ENCODE measurements around the gene C11orf21. TPM values are rescaled to one million over a fixed set of nuclear protein-coding genes. Genes with fewer than 3 reads are reported as not detected.
A peak's percentile ranks its signal among the peaks of the same experiment; 100 is the strongest.

C11orf21 gene
- total RNA-seq, 2 donors from 2014 or later: 0.11 to 0.52 TPM

- Histone ChIP-seq H3K27me3 (peaks cover 29% of the 10 kb centered on the region), H3K9me3 (no peaks in the 10 kb centered on the region), H3K9ac (ENCODE audit: low read depth in 2 of 2, low read length in 2 of 2) (no peak overlapping the region), H3K27ac (no peak overlapping the region), H3K4me3 (no peak overlapping the region), H3K4me1 (no peaks in the 10 kb centered on the region), H3K36me3 (no peaks in the 10 kb centered on the region)
- TF ChIP-seq CTCF (IDR thresholded peaks at IDR 0.05): no peak
- intact Hi-C loops (cut with DNase I): no loop called here
- no peak for DNase-seq
Observed at GRCh38 chr11:2272946-2273280, 28.8 kb downstream of the C11orf21 start.

GRCh38 chr11:2272228-2272945, 29.3 kb downstream of the C11orf21 start:
- Histone ChIP-seq H3K27ac (no peak overlapping the region), H3K27me3 (peaks cover 30% of the 10 kb centered on the region), H3K4me1 (no peaks in the 10 kb centered on the region), H3K4me3 (no peak overlapping the region), H3K9ac (ENCODE audit: low read depth in 2 of 2, low read length in 2 of 2) (no peak overlapping the region), H3K36me3 (no peaks in the 10 kb centered on the region), H3K9me3 (no peaks in the 10 kb centered on the region)
- intact Hi-C loops (cut with DNase I): no loop called here
- no peak for TF ChIP-seq CTCF (IDR thresholded peaks at IDR 0.05)
- DNase-seq: peak; percentile 10

GRCh38 chr11:2271327-2272227, 30.1 kb downstream of the C11orf21 start:
- TF ChIP-seq CTCF (IDR thresholded peaks at IDR 0.05): no peak
- H3K9me3 ChIP-seq: no peaks in the 10 kb centered on the region
- intact Hi-C loops (cut with DNase I): no loop called here
- no peaks in the 10 kb centered on the region for H3K36me3 ChIP-seq
- H3K9ac ChIP-seq (ENCODE audit: low read depth in 2 of 2, low read length in 2 of 2): no peak overlapping the region
- no peaks in the 10 kb centered on the region for H3K4me1 ChIP-seq
- H3K4me3 ChIP-seq: no peak overlapping the region
- H3K27ac ChIP-seq: no peak overlapping the region
- DNase-seq: peak; percentile 15
- H3K27me3 ChIP-seq: peaks cover 30% of the 10 kb centered on the region

GRCh38 chr11:2271077-2271326, 30.7 kb downstream of the C11orf21 start:
- no peak overlapping the region for H3K27ac ChIP-seq
- H3K27me3 ChIP-seq: peaks cover 30% of the 10 kb centered on the region
- H3K4me3 ChIP-seq: peak overlapping the region; percentile 30
- DNase-seq: peak; percentile 39
- intact Hi-C loops (cut with DNase I): no loop called here
- no peak overlapping the region for H3K9ac ChIP-seq (ENCODE audit: low read depth in 2 of 2, low read length in 2 of 2)
- no peak for TF ChIP-seq CTCF (IDR thresholded peaks at IDR 0.05)
- no peaks in the 10 kb centered on the region for H3K4me1 ChIP-seq
- H3K36me3 ChIP-seq: no peaks in the 10 kb centered on the region
- H3K9me3 ChIP-seq: no peaks in the 10 kb centered on the region

- Histone ChIP-seq H3K27ac (peak within 1 kb of the TSS; percentile 47), H3K9me3 (no peaks in the 10 kb centered on the region), H3K36me3 (no peaks in the 10 kb centered on the region), H3K9ac (ENCODE audit: low read depth in 2 of 2, low read length in 2 of 2) (peak within 1 kb of the TSS in 1 of 2 donors; percentile 49), H3K4me1 (no peaks in the 10 kb centered on the region), H3K27me3 (peaks cover 30% of the 10 kb centered on the region), H3K4me3 (peak within 1 kb of the TSS; percentile 30)
- peak; percentile 33 for DNase-seq
- intact Hi-C loops (cut with DNase I): no loop called here
- no peak for TF ChIP-seq CTCF (IDR thresholded peaks at IDR 0.05)
Observed at GRCh38 chr11:2270322-2271076, 31.2 kb downstream of the C11orf21 start, which contains the start of gene ASCL2. ASCL2 (minus strand) TSS chr11:2270588; CDS start chr11:2270332, 256 bp downstream.

Data from colonic mucosa (tissue), 4 donors.